ENCODE results near the gene MAP3K5.

MAP3K5 gene

DNA sequence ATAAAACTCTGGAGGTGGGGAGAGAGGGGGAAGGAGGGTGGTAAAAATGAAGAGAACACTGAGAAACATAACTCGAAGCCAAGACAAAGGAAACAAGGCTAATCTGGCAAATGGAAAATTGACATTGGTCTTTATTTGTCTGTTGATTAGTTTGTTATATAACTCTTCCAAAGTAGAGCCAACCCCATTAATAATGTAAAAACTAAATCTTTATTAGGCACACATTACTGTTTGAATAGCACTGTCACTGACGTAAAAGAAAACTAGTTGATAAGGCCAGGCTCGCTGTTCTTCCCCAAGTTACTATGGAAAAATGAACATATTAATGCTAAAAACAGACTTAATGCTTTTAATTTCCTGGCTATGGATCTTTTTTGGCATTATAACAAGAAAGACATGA, 110.0 kb downstream of the MAP3K5 start:
- no peak overlapping the region for H2BK120ac ChIP-seq (ENCODE audit: insufficient read depth, low read length, poor library complexity)
- H3K79me1 ChIP-seq (ENCODE audit: low read length): peaks cover 2% of the 10 kb centered on the region
- no peak overlapping the region for H3K9ac ChIP-seq (ENCODE audit: low read length)
- H4K91ac ChIP-seq (ENCODE audit: low read depth, low read length): no peak overlapping the region
- H3K14ac ChIP-seq (ENCODE audit: low read length): no peak overlapping the region
- DNase-seq: no peak
- H3K4me1 ChIP-seq (ENCODE audit: control insufficient read depth in 1 of 2, insufficient read depth in 2 of 2, low read length in 2 of 2): peaks cover 0 to 2% of the 10 kb centered on the region in 2 experiments
- no peak overlapping the region for H3K18ac ChIP-seq (ENCODE audit: low read length)
- no peaks in the 10 kb centered on the region for H3K9me3 ChIP-seq (ENCODE audit: insufficient read depth, low read depth, low read length)
- H3K4me2 ChIP-seq (ENCODE audit: low read length): no peak overlapping the region
- H3K27ac ChIP-seq (ENCODE audit: low read depth, low read length): no peak overlapping the region
- no peak overlapping the region for H4K8ac ChIP-seq (ENCODE audit: low read depth, low read length)
- H3K79me2 ChIP-seq (ENCODE audit: control insufficient read depth, insufficient read depth, low read length, poor library complexity): no peaks in the 10 kb centered on the region
- H3K4me3 ChIP-seq (ENCODE audit: low read depth, low read length): no peak overlapping the region
- H2AFZ ChIP-seq (ENCODE audit: insufficient read depth, low read length, poor library complexity): no peak overlapping the region
- H3K23ac ChIP-seq (ENCODE audit: low read length): no peak overlapping the region
- no peaks in the 10 kb centered on the region for H3K36me3 ChIP-seq (ENCODE audit: control insufficient read depth in 1 of 2, insufficient read depth in 2 of 2, low read length in 2 of 2)
- H2BK12ac ChIP-seq (ENCODE audit: low read length): no peak overlapping the region
- H3K27me3 ChIP-seq (ENCODE audit: insufficient read depth, low read length): no peaks in the 10 kb centered on the region
- H2BK5ac ChIP-seq (ENCODE audit: low read depth, low read length, poor library complexity): no peak overlapping the region
- H4K12ac ChIP-seq (ENCODE audit: low read depth, low read length): no peak overlapping the region
- H3K4ac ChIP-seq (ENCODE audit: low read depth, low read length): no peak overlapping the region
- WGBS (ENCODE audit: extremely low coverage, insufficient coverage, insufficient read length): no CpG with 5 or more reads among the region's 3 CpGs
- H2AK5ac ChIP-seq (ENCODE audit: low read length): no peak overlapping the region

DNA sequence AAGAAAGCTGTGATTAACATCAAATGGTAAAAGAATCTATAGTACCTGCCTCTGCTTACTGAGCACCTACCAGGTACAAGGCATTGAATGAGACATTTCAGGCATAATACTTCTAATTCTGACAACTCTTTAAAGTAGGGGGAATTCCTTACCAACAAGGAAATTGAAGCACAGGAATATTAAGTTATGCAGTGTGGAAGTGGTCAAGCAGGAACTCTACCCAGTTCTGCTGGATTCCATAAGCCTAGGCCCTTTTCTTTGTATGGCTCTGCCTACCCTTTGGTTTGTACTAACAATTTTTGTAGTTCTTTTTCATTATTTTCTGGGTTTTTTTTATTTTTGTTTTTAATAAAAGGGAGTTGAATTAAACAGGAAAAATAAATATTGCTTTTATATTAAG, 114.5 kb downstream of the MAP3K5 start:
- H2AK5ac ChIP-seq (ENCODE audit: low read length): no peak overlapping the region
- H3K9ac ChIP-seq (ENCODE audit: low read length): no peak overlapping the region
- H3K4ac ChIP-seq (ENCODE audit: low read depth, low read length): no peak overlapping the region
- H3K79me1 ChIP-seq (ENCODE audit: low read length): peaks cover 2% of the 10 kb centered on the region
- H3K18ac ChIP-seq (ENCODE audit: low read length): no peak overlapping the region
- no peak overlapping the region for H3K4me3 ChIP-seq (ENCODE audit: low read depth, low read length)
- peak; percentile 94 to 96 for DNase-seq
- peak overlapping the region; percentile 35 for H3K4me2 ChIP-seq (ENCODE audit: low read length)
- peaks cover 0 to 2% of the 10 kb centered on the region in 2 experiments for H3K4me1 ChIP-seq (ENCODE audit: control insufficient read depth in 1 of 2, insufficient read depth in 2 of 2, low read length in 2 of 2)
- no peak overlapping the region for H4K12ac ChIP-seq (ENCODE audit: low read depth, low read length)
- H3K27me3 ChIP-seq (ENCODE audit: insufficient read depth, low read length): no peaks in the 10 kb centered on the region
- H3K36me3 ChIP-seq (ENCODE audit: control insufficient read depth in 1 of 2, insufficient read depth in 2 of 2, low read length in 2 of 2): no peaks in the 10 kb centered on the region
- H2AFZ ChIP-seq (ENCODE audit: insufficient read depth, low read length, poor library complexity): no peak overlapping the region
- H3K27ac ChIP-seq (ENCODE audit: low read depth, low read length): peak overlapping the region; percentile 66
- H2BK5ac ChIP-seq (ENCODE audit: low read depth, low read length, poor library complexity): no peak overlapping the region
- no peaks in the 10 kb centered on the region for H3K9me3 ChIP-seq (ENCODE audit: insufficient read depth, low read depth, low read length)
- H2BK120ac ChIP-seq (ENCODE audit: insufficient read depth, low read length, poor library complexity): no peak overlapping the region
- H4K8ac ChIP-seq (ENCODE audit: low read depth, low read length): no peak overlapping the region
- H2BK12ac ChIP-seq (ENCODE audit: low read length): no peak overlapping the region
- H3K23ac ChIP-seq (ENCODE audit: low read length): no peak overlapping the region
- H4K91ac ChIP-seq (ENCODE audit: low read depth, low read length): no peak overlapping the region
- no peaks in the 10 kb centered on the region for H3K79me2 ChIP-seq (ENCODE audit: control insufficient read depth, insufficient read depth, low read length, poor library complexity)
- no peak overlapping the region for H3K14ac ChIP-seq (ENCODE audit: low read length)

DNA sequence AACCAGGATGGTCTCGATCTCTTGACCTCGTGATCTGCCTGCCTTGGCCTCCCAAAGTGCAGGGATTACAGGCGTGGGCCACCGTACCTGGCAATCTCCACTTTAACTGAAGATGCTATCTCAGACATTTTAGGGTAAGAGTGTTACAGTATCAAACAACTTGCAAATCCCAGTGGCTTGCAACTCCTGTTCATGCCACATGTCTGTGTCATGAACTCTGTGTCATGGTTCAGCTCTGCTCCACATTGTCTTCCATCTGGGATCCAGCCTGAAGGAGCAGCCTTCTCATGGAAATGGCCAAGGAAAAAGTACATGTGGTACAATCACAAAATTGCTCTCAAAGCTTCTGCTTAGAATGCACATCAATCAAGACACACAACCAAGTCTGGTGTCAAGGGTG, 114.9 kb downstream of the MAP3K5 start:
- peak overlapping the region; percentile 35 for H3K4me2 ChIP-seq (ENCODE audit: low read length)
- H4K12ac ChIP-seq (ENCODE audit: low read depth, low read length): no peak overlapping the region

DNA sequence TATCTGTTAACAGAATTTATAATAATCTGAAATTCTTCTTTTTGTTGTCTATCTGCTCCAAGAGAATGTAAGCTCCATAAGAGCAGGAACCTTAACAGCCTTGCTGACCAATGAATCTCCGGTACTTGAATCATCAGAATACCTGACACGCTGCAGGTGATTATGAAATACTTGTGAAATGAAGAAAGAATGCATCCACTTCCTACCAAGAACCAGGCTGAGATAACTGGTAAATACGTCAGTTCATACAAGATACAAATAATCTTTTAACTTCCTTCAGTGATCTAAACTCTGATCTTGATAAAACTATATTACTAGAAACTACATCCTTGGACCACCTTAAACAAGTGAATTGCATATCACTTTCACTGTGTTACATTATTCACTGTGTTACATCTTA, 116.2 kb downstream of the MAP3K5 start:
- H3K4me1 ChIP-seq (ENCODE audit: control insufficient read depth in 1 of 2, insufficient read depth in 2 of 2, low read length in 2 of 2): peaks cover 0 to 2% of the 10 kb centered on the region in 2 experiments
- no peaks in the 10 kb centered on the region for H3K9me3 ChIP-seq (ENCODE audit: insufficient read depth, low read depth, low read length)
- H2BK5ac ChIP-seq (ENCODE audit: low read depth, low read length, poor library complexity): no peak overlapping the region
- H4K91ac ChIP-seq (ENCODE audit: low read depth, low read length): no peak overlapping the region
- H3K36me3 ChIP-seq (ENCODE audit: control insufficient read depth in 1 of 2, insufficient read depth in 2 of 2, low read length in 2 of 2): no peaks in the 10 kb centered on the region
- H4K8ac ChIP-seq (ENCODE audit: low read depth, low read length): no peak overlapping the region
- no peak overlapping the region for H3K4ac ChIP-seq (ENCODE audit: low read depth, low read length)
- no peak overlapping the region for H3K23ac ChIP-seq (ENCODE audit: low read length)
- WGBS (ENCODE audit: extremely low coverage, insufficient coverage, insufficient read length): no CpG with 5 or more reads among the region's 3 CpGs
- H2BK12ac ChIP-seq (ENCODE audit: low read length): no peak overlapping the region
- no peaks in the 10 kb centered on the region for H3K79me2 ChIP-seq (ENCODE audit: control insufficient read depth, insufficient read depth, low read length, poor library complexity)
- H3K9ac ChIP-seq (ENCODE audit: low read length): no peak overlapping the region
- no peak overlapping the region for H2BK120ac ChIP-seq (ENCODE audit: insufficient read depth, low read length, poor library complexity)
- peak; percentile 75 to 96 for DNase-seq
- no peak overlapping the region for H3K18ac ChIP-seq (ENCODE audit: low read length)
- H3K79me1 ChIP-seq (ENCODE audit: low read length): peaks cover 2% of the 10 kb centered on the region
- no peak overlapping the region for H3K14ac ChIP-seq (ENCODE audit: low read length)
- H3K4me3 ChIP-seq (ENCODE audit: low read depth, low read length): no peak overlapping the region
- H2AK5ac ChIP-seq (ENCODE audit: low read length): no peak overlapping the region
- no peak overlapping the region for H2AFZ ChIP-seq (ENCODE audit: insufficient read depth, low read length, poor library complexity)
- H4K12ac ChIP-seq (ENCODE audit: low read depth, low read length): no peak overlapping the region
- H3K4me2 ChIP-seq (ENCODE audit: low read length): no peak overlapping the region
- no peaks in the 10 kb centered on the region for H3K27me3 ChIP-seq (ENCODE audit: insufficient read depth, low read length)
- no peak overlapping the region for H3K27ac ChIP-seq (ENCODE audit: low read depth, low read length)

More for the DNA sequence above, 114.9 kb downstream of the MAP3K5 start:
- Histone ChIP-seq H3K4me3 (ENCODE audit: low read depth, low read length) (no peak overlapping the region), H3K36me3 (ENCODE audit: control insufficient read depth in 1 of 2, insufficient read depth in 2 of 2, low read length in 2 of 2) (no peaks in the 10 kb centered on the region), H3K4me1 (ENCODE audit: control insufficient read depth in 1 of 2, insufficient read depth in 2 of 2, low read length in 2 of 2) (peaks cover 0 to 2% of the 10 kb centered on the region in 2 experiments), H3K23ac (ENCODE audit: low read length) (no peak overlapping the region), H3K79me2 (ENCODE audit: control insufficient read depth, insufficient read depth, low read length, poor library complexity) (no peaks in the 10 kb centered on the region), H3K9me3 (ENCODE audit: insufficient read depth, low read depth, low read length) (no peaks in the 10 kb centered on the region), H3K79me1 (ENCODE audit: low read length) (peaks cover 2% of the 10 kb centered on the region), H3K9ac (ENCODE audit: low read length) (no peak overlapping the region), H3K14ac (ENCODE audit: low read length) (no peak overlapping the region), H4K91ac (ENCODE audit: low read depth, low read length) (no peak overlapping the region), H2BK120ac (ENCODE audit: insufficient read depth, low read length, poor library complexity) (no peak overlapping the region), H2AFZ (ENCODE audit: insufficient read depth, low read length, poor library complexity) (no peak overlapping the region), H4K8ac (ENCODE audit: low read depth, low read length) (no peak overlapping the region), H2AK5ac (ENCODE audit: low read length) (no peak overlapping the region), H2BK5ac (ENCODE audit: low read depth, low read length, poor library complexity) (no peak overlapping the region), H3K18ac (ENCODE audit: low read length) (no peak overlapping the region), H3K27ac (ENCODE audit: low read depth, low read length) (peak overlapping the region; percentile 66), H3K27me3 (ENCODE audit: insufficient read depth, low read length) (no peaks in the 10 kb centered on the region), H2BK12ac (ENCODE audit: low read length) (no peak overlapping the region), H3K4ac (ENCODE audit: low read depth, low read length) (no peak overlapping the region)
- DNase-seq: peak; percentile 65 to 79
- WGBS (ENCODE audit: extremely low coverage, insufficient coverage, insufficient read length): no CpG with 5 or more reads among the region's 4 CpGs

Measured in trophoblast cell (in vitro differentiated cells and primary cell).